ENCODE results near the gene PLRG1. TPM values are rescaled to one million over a fixed set of nuclear protein-coding genes. Genes with fewer than 3 reads are reported as not detected.

PLRG1 gene
- polyA plus RNA-seq, 3 donors, result 34.6 to 56.1 (median 52.5) TPM

- no peaks in the 10 kb centered on the region for H3K9me3 Mint-ChIP-seq
- Histone ChIP-seq H3K9me3 (replicated peaks in 1 of 2; ENCODE audit: control insufficient read depth in 1 of 2, insufficient read depth in 1 of 2, low read length in 2 of 2) (no peaks in the 10 kb centered on the region), H4K20me1 (ENCODE audit: insufficient read depth, low read length) (no peaks in the 10 kb centered on the region), H3K4me2 (replicated peaks; ENCODE audit: extremely low read depth, low read length, poor library complexity, severe bottlenecking) (no peak overlapping the region), H3K4me1 (ENCODE audit: control insufficient read depth in 1 of 2, insufficient read depth in 2 of 2, low read length in 2 of 2) (no peaks in the 10 kb centered on the region), H3K27ac (ENCODE audit: low read depth in 1 of 2, low read length in 2 of 2) (no peak overlapping the region), H3K9ac (ENCODE audit: insufficient read depth, low read length, poor library complexity, severe bottlenecking) (no peak overlapping the region), H2AFZ (ENCODE audit: insufficient read depth, low read depth, low read length, poor library complexity, severe bottlenecking) (no peak overlapping the region), H3K27me3 (ENCODE audit: control insufficient read depth in 2 of 2, insufficient read depth in 2 of 2, low read length in 2 of 2) (no peaks in the 10 kb centered on the region), H3K36me3 (replicated peaks in 1 of 2; ENCODE audit: control insufficient read depth in 1 of 2, insufficient read depth in 2 of 2, low read length in 2 of 2) (no peaks in the 10 kb centered on the region), H3K79me2 (ENCODE audit: insufficient read depth, low read length) (no peaks in the 10 kb centered on the region), H3K4me3 (replicated peaks in 1 of 3; ENCODE audit: low read depth in 2 of 3, low read length in 3 of 3) (no peak overlapping the region)
- H3K27ac Mint-ChIP-seq, result no peak overlapping the region
- WGBS (ENCODE audit: insufficient coverage), result no CpG with 5 or more reads among the region's 2 CpGs
- H3K36me3 Mint-ChIP-seq, result no peaks in the 10 kb centered on the region
- intact Hi-C loops (cut with micrococcal nuclease), result no loop called here
- no peak for DNase-seq
- no peak overlapping the region for H3K4me3 Mint-ChIP-seq
- TF ChIP-seq CTCF (IDR thresholded peaks at IDR 0.05), result no peak
- H3K27me3 Mint-ChIP-seq (ENCODE audit: low read depth in 3 of 3), result peaks cover 2 to 7% (median 4%) of the 10 kb centered on the region in 3 donors
- H3K4me1 Mint-ChIP-seq, result no peaks in the 10 kb centered on the region
These were observed 32.5 kb upstream of the PLRG1 start for GRCh38 chr4:154582723-154583122.

- no peaks in the 10 kb centered on the region for H3K36me3 Mint-ChIP-seq
These were observed 29.7 kb upstream of the PLRG1 start for GRCh38 chr4:154579927-154580326.

More at GRCh38 chr4:154579927-154580326, 29.7 kb upstream of the PLRG1 start:
- H3K4me3 ChIP-seq (replicated peaks in 1 of 3; ENCODE audit: low read depth in 2 of 3, low read length in 3 of 3), result no peak overlapping the region
- H3K4me1 ChIP-seq (ENCODE audit: control insufficient read depth in 1 of 2, insufficient read depth in 2 of 2, low read length in 2 of 2), result no peaks in the 10 kb centered on the region
- no peaks in the 10 kb centered on the region for H3K36me3 ChIP-seq (replicated peaks in 1 of 2; ENCODE audit: control insufficient read depth in 1 of 2, insufficient read depth in 2 of 2, low read length in 2 of 2)
- Mint-ChIP-seq H3K4me3 (no peak overlapping the region), H3K4me1 (no peaks in the 10 kb centered on the region), H3K27ac (no peak overlapping the region), H3K9me3 (no peaks in the 10 kb centered on the region), H3K27me3 (ENCODE audit: low read depth in 3 of 3) (peaks cover 0 to 4% (median 2%) of the 10 kb centered on the region in 3 donors)
- H3K27me3 ChIP-seq (ENCODE audit: control insufficient read depth in 2 of 2, insufficient read depth in 2 of 2, low read length in 2 of 2), result no peaks in the 10 kb centered on the region
- intact Hi-C loops (cut with micrococcal nuclease), result no loop called here
- H3K79me2 ChIP-seq (ENCODE audit: insufficient read depth, low read length), result no peaks in the 10 kb centered on the region
- H4K20me1 ChIP-seq (ENCODE audit: insufficient read depth, low read length), result no peaks in the 10 kb centered on the region
- no peak overlapping the region for H3K4me2 ChIP-seq (replicated peaks; ENCODE audit: extremely low read depth, low read length, poor library complexity, severe bottlenecking)
- H3K9me3 ChIP-seq (replicated peaks in 1 of 2; ENCODE audit: control insufficient read depth in 1 of 2, insufficient read depth in 1 of 2, low read length in 2 of 2), result no peaks in the 10 kb centered on the region
- no peak for TF ChIP-seq CTCF (IDR thresholded peaks at IDR 0.05)
- no peak overlapping the region for H3K27ac ChIP-seq (ENCODE audit: low read depth in 1 of 2, low read length in 2 of 2)
- DNase-seq, result no peak
- no peak overlapping the region for H3K9ac ChIP-seq (ENCODE audit: insufficient read depth, low read length, poor library complexity, severe bottlenecking)
- H2AFZ ChIP-seq (ENCODE audit: insufficient read depth, low read depth, low read length, poor library complexity, severe bottlenecking), result no peak overlapping the region
